Erythroblast (primary cell): ENCODE data around the gene FAM229B.

Experiments
- GATA1 ChIP-seq: IDR thresholded peaks from 2 replicates; pipeline ENCODE4 v1.6.1; 2011; ENCODE audit warnings: low read depth, mild to moderate bottlenecking, control low read depth, low read length, moderate library complexity
- POLR2A ChIP-seq: IDR thresholded peaks from 2 replicates; pipeline ENCODE4 v1.6.1; 2011; ENCODE audit warnings: mild to moderate bottlenecking, low read length

GRCh38 chr6:112128208-112128607 lies 40.8 kb downstream of the FAM229B start:
- TF ChIP-seq POLR2A (no peak), GATA1 (no peak)
